ENCODE data around the gene HOXB2. TPM values are rescaled to one million over a fixed set of nuclear protein-coding genes. Genes with fewer than 3 reads are reported as not detected.

HOXB2 gene
- total RNA-seq, 1 experiment from 2014 or later, result 3.7 TPM

- no peak for TF ChIP-seq HMGXB4 (CRISPR knock-in tag; IDR thresholded peaks at IDR 0.05)
- TF ChIP-seq ESRRA (CRISPR knock-in tag; IDR thresholded peaks at IDR 0.05; ENCODE audit: borderline replicate concordance), result no peak
- no peak for TF ChIP-seq ATF2 (CRISPR knock-in tag; IDR thresholded peaks at IDR 0.05; ENCODE audit: borderline replicate concordance, low read depth)
Observed at GRCh38 chr17:48541036-48541576, 3.8 kb downstream of the HOXB2 start (continued).

- H3K27ac Mint-ChIP-seq, result no peak overlapping the region
- no peaks in the 10 kb centered on the region for H3K36me3 Mint-ChIP-seq
- no peak overlapping the region for H3K4me3 Mint-ChIP-seq
- peaks cover 40% of the 10 kb centered on the region for H3K4me1 Mint-ChIP-seq
- no peak for TF ChIP-seq NFYB (CRISPR knock-in tag; conservative IDR thresholded peaks at IDR 0.05; ENCODE audit: low read depth)
- no peak for TF ChIP-seq GTF2I (CRISPR knock-in tag; conservative IDR thresholded peaks at IDR 0.05)
- no peak for TF ChIP-seq ZNF416 (CRISPR knock-in tag; IDR thresholded peaks at IDR 0.05)
- TF ChIP-seq SOX15 (CRISPR knock-in tag; IDR thresholded peaks at IDR 0.05), result no peak
- DNase-seq (ENCODE audit: low spot score), result no peak
- no peak for ATAC-seq
- peaks cover 91% of the 10 kb centered on the region for H3K27me3 Mint-ChIP-seq (ENCODE audit: low read depth)
- POLR2A ChIA-PET, result no interaction called here
- CTCF ChIA-PET, result interaction anchor here (0.6 to 1.2 kb wide), 3 partner anchors 9 to 113 kb away, joined by 3 read pairs; no protein-coding TSS in a partner anchor
- no peaks in the 10 kb centered on the region for H3K9me3 Mint-ChIP-seq
Observed at GRCh38 chr17:48540213-48540612, 4.7 kb downstream of the HOXB2 start.

- Mint-ChIP-seq H3K4me3 (no peak overlapping the region), H3K36me3 (no peaks in the 10 kb centered on the region), H3K9me3 (no peaks in the 10 kb centered on the region), H3K27me3 (ENCODE audit: low read depth) (peaks cover 90% of the 10 kb centered on the region), H3K4me1 (peaks cover 32% of the 10 kb centered on the region), H3K27ac (no peak overlapping the region)
- ATAC-seq, result no peak
- no peak for DNase-seq (ENCODE audit: low spot score)
- ChIA-PET CTCF (interaction anchor here (1.2 kb wide), 1 partner anchor 10 kb away, joined by 3 read pairs; no protein-coding TSS in a partner anchor), POLR2A (interaction anchor here (0.5 kb wide), 1 partner anchor 14 kb away, joined by 3 read pairs; no protein-coding TSS in a partner anchor)
- TF ChIP-seq JUN (CRISPR knock-in tag; IDR thresholded peaks at IDR 0.05) (no peak), ZNF416 (CRISPR knock-in tag; IDR thresholded peaks at IDR 0.05) (no peak), ZNF532 (CRISPR knock-in tag; IDR thresholded peaks at IDR 0.05; ENCODE audit: borderline replicate concordance) (no peak), NR3C1 (CRISPR knock-in tag; conservative IDR thresholded peaks at IDR 0.05; ENCODE audit: low read depth) (no peak), GABPB1 (CRISPR knock-in tag; IDR thresholded peaks at IDR 0.05) (no peak), NFE2L1 (CRISPR knock-in tag; IDR thresholded peaks at IDR 0.05) (no peak), ZNF317 (CRISPR knock-in tag; IDR thresholded peaks at IDR 0.05; ENCODE audit: borderline replicate concordance, low read depth) (no peak), ZBTB43 (CRISPR knock-in tag; IDR thresholded peaks at IDR 0.05) (no peak), USF1 (CRISPR knock-in tag; IDR thresholded peaks at IDR 0.05) (no peak), ZNF423 (CRISPR knock-in tag; IDR thresholded peaks at IDR 0.05) (no peak)
Observed at GRCh38 chr17:48539177-48539576, 5.7 kb downstream of the HOXB2 start.

Measured in WTC11 (cell line).